ENCODE results near the gene AMER3. TPM values are rescaled to one million over a fixed set of nuclear protein-coding genes. Genes with fewer than 3 reads are reported as not detected.

AMER3 gene
- total RNA-seq, 2 donors from 2014 or later = not detected

GRCh38 chr2:130736487-130736886, 18.9 kb upstream of the AMER3 start:
- peaks cover 9 to 13% of the 10 kb centered on the region in 2 donors for H3K27me3 Mint-ChIP-seq
- peaks cover 0 to 2% of the 10 kb centered on the region in 2 donors for H3K4me1 Mint-ChIP-seq (ENCODE audit: low read depth in 2 of 2)
- no peak overlapping the region for H3K27ac Mint-ChIP-seq
- DNase-seq (ENCODE audit: low spot score) = no peak
- no peaks in the 10 kb centered on the region for H3K36me3 Mint-ChIP-seq
- ATAC-seq = no peak
- no peaks in the 10 kb centered on the region for H3K9me3 Mint-ChIP-seq
- no peak overlapping the region for H3K4me3 Mint-ChIP-seq

- ATAC-seq (no peak), DNase-seq (ENCODE audit: low spot score) (no peak)
- H3K4me3 Mint-ChIP-seq = no peak overlapping the region
- H3K27me3 Mint-ChIP-seq = peaks cover 9 to 13% of the 10 kb centered on the region in 2 donors
- no peak overlapping the region for H3K27ac Mint-ChIP-seq
- H3K9me3 Mint-ChIP-seq = no peaks in the 10 kb centered on the region
- peaks cover 0 to 2% of the 10 kb centered on the region in 2 donors for H3K4me1 Mint-ChIP-seq (ENCODE audit: low read depth in 2 of 2)
- no peaks in the 10 kb centered on the region for H3K36me3 Mint-ChIP-seq
These were observed 17.7 kb upstream of the AMER3 start for GRCh38 chr2:130737592-130737991.

- Mint-ChIP-seq H3K27me3 (peaks cover 17 to 20% of the 10 kb centered on the region in 2 donors), H3K27ac (no peak overlapping the region), H3K4me1 (ENCODE audit: low read depth in 2 of 2) (peaks cover 0 to 2% of the 10 kb centered on the region in 2 donors), H3K9me3 (no peaks in the 10 kb centered on the region), H3K4me3 (no peak overlapping the region), H3K36me3 (no peaks in the 10 kb centered on the region)
- ATAC-seq = no peak
- DNase-seq (ENCODE audit: low spot score) = no peak
These were observed 14.7 kb upstream of the AMER3 start for GRCh38 chr2:130740671-130741070.

- H3K4me3 Mint-ChIP-seq = no peak overlapping the region
- DNase-seq (ENCODE audit: low spot score) = no peak
- H3K27me3 Mint-ChIP-seq = peaks cover 20 to 21% of the 10 kb centered on the region in 2 donors
- H3K36me3 Mint-ChIP-seq = no peaks in the 10 kb centered on the region
- no peaks in the 10 kb centered on the region for H3K9me3 Mint-ChIP-seq
- H3K4me1 Mint-ChIP-seq (ENCODE audit: low read depth in 2 of 2) = peaks cover 0 to 2% of the 10 kb centered on the region in 2 donors
- H3K27ac Mint-ChIP-seq = no peak overlapping the region
- no peak for ATAC-seq
These were observed 12.1 kb upstream of the AMER3 start for GRCh38 chr2:130743278-130743677.

- no peak for DNase-seq (ENCODE audit: low spot score)
- Mint-ChIP-seq H3K27me3 (peaks cover 20 to 21% of the 10 kb centered on the region in 2 donors), H3K36me3 (no peaks in the 10 kb centered on the region), H3K9me3 (no peaks in the 10 kb centered on the region), H3K4me3 (no peak overlapping the region), H3K27ac (no peak overlapping the region), H3K4me1 (ENCODE audit: low read depth in 2 of 2) (peaks cover 0 to 2% of the 10 kb centered on the region in 2 donors)
- ATAC-seq = peak in 1 of 2 donors; percentile 31
These were observed 10.8 kb upstream of the AMER3 start for GRCh38 chr2:130744287-130745117.

GRCh38 chr2:130749078-130749477, 6.3 kb upstream of the AMER3 start:
- Mint-ChIP-seq H3K4me1 (ENCODE audit: low read depth in 2 of 2) (no peaks in the 10 kb centered on the region), H3K9me3 (no peaks in the 10 kb centered on the region), H3K27me3 (peaks cover 30 to 31% of the 10 kb centered on the region in 2 donors), H3K4me3 (no peak overlapping the region), H3K36me3 (no peaks in the 10 kb centered on the region), H3K27ac (no peak overlapping the region)
- DNase-seq (ENCODE audit: low spot score) (no peak), ATAC-seq (no peak)

GRCh38 chr2:130749641-130750040, 5.7 kb upstream of the AMER3 start:
- H3K9me3 Mint-ChIP-seq = no peaks in the 10 kb centered on the region
- no peak overlapping the region for H3K4me3 Mint-ChIP-seq
- no peaks in the 10 kb centered on the region for H3K36me3 Mint-ChIP-seq
- no peaks in the 10 kb centered on the region for H3K4me1 Mint-ChIP-seq (ENCODE audit: low read depth in 2 of 2)
- peaks cover 30 to 34% of the 10 kb centered on the region in 2 donors for H3K27me3 Mint-ChIP-seq
- no peak overlapping the region for H3K27ac Mint-ChIP-seq
- ATAC-seq (no peak), DNase-seq (ENCODE audit: low spot score) (no peak)

- Mint-ChIP-seq H3K9me3 (no peaks in the 10 kb centered on the region), H3K27me3 (peaks cover 37 to 48% of the 10 kb centered on the region in 2 donors), H3K27ac (no peak overlapping the region), H3K4me1 (ENCODE audit: low read depth in 2 of 2) (peaks cover 0 to 6% of the 10 kb centered on the region in 2 donors), H3K4me3 (peak overlapping the region; percentile 55), H3K36me3 (no peaks in the 10 kb centered on the region)
- no peak for DNase-seq (ENCODE audit: low spot score)
- no peak for ATAC-seq
These were observed 529 bp upstream of the AMER3 start for GRCh38 chr2:130754811-130755210.

- peak; percentile 87 to 89 for ATAC-seq
- H3K27me3 Mint-ChIP-seq = peaks cover 38 to 51% of the 10 kb centered on the region in 2 donors
- H3K4me3 Mint-ChIP-seq = no peak overlapping the region
- peaks cover 0 to 6% of the 10 kb centered on the region in 2 donors for H3K4me1 Mint-ChIP-seq (ENCODE audit: low read depth in 2 of 2)
- H3K27ac Mint-ChIP-seq = no peak overlapping the region
- DNase-seq (ENCODE audit: low spot score) = no peak
- no peaks in the 10 kb centered on the region for H3K36me3 Mint-ChIP-seq
- H3K9me3 Mint-ChIP-seq = no peaks in the 10 kb centered on the region
These were observed 923 bp downstream of the AMER3 start for GRCh38 chr2:130756053-130756873.

- Mint-ChIP-seq H3K27me3 (peaks cover 37 to 50% of the 10 kb centered on the region in 2 donors), H3K4me3 (no peak overlapping the region), H3K9me3 (no peaks in the 10 kb centered on the region), H3K27ac (no peak overlapping the region), H3K36me3 (no peaks in the 10 kb centered on the region), H3K4me1 (ENCODE audit: low read depth in 2 of 2) (peaks cover 0 to 6% of the 10 kb centered on the region in 2 donors)
- DNase-seq (ENCODE audit: low spot score) (no peak), ATAC-seq (no peak)
These were observed 1.7 kb downstream of the AMER3 start for GRCh38 chr2:130756874-130757668.

GRCh38 chr2:130759906-130760753, 4.8 kb downstream of the AMER3 start:
- no peaks in the 10 kb centered on the region for H3K9me3 Mint-ChIP-seq
- H3K27me3 Mint-ChIP-seq = peaks cover 19 to 26% of the 10 kb centered on the region in 2 donors
- ATAC-seq (no peak), DNase-seq (ENCODE audit: low spot score) (no peak)
- peaks cover 0 to 6% of the 10 kb centered on the region in 2 donors for H3K4me1 Mint-ChIP-seq (ENCODE audit: low read depth in 2 of 2)
- H3K27ac Mint-ChIP-seq = no peak overlapping the region
- no peaks in the 10 kb centered on the region for H3K36me3 Mint-ChIP-seq
- H3K4me3 Mint-ChIP-seq = no peak overlapping the region

- ATAC-seq = no peak
- Mint-ChIP-seq H3K9me3 (no peaks in the 10 kb centered on the region), H3K4me1 (ENCODE audit: low read depth in 2 of 2) (peaks cover 0 to 2% of the 10 kb centered on the region in 2 donors), H3K27ac (no peak overlapping the region), H3K36me3 (no peaks in the 10 kb centered on the region), H3K4me3 (no peak overlapping the region), H3K27me3 (peaks cover 16 to 25% of the 10 kb centered on the region in 2 donors)
- no peak for DNase-seq (ENCODE audit: low spot score)
These were observed 5.7 kb downstream of the AMER3 start for GRCh38 chr2:130760754-130761751.
